Measurements from ENCODE around the gene RBMS2. TPM values are rescaled to one million over a fixed set of nuclear protein-coding genes. Genes with fewer than 3 reads are reported as not detected.
"Not testable (repeated sequence)": the region's sequence is repeated elsewhere in the genome, so short reads cannot be mapped to it uniquely, and the experiment has no call there.

Gene RBMS2, protein sequence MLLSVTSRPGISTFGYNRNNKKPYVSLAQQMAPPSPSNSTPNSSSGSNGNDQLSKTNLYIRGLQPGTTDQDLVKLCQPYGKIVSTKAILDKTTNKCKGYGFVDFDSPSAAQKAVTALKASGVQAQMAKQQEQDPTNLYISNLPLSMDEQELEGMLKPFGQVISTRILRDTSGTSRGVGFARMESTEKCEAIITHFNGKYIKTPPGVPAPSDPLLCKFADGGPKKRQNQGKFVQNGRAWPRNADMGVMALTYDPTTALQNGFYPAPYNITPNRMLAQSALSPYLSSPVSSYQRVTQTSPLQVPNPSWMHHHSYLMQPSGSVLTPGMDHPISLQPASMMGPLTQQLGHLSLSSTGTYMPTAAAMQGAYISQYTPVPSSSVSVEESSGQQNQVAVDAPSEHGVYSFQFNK
- 36.7 TPM for polyA plus RNA-seq (ENCODE audit: insufficient read length)
- long read RNA-seq, donor 1 = 0 reads
- long read RNA-seq, donor 2, full-length matches to known transcripts = 4 of 35 reads
- long read RNA-seq, donor 2, partial matches to known transcripts = 31 of 35 reads
- long read RNA-seq, donor 2, other reads (novel, unspliced or antisense) = 0 of 35 reads
- long read RNA-seq, donor 3, full-length matches to known transcripts = 3 of 3 reads
- long read RNA-seq, donor 3, partial matches to known transcripts = 0 of 3 reads
- long read RNA-seq, donor 3, other reads (novel, unspliced or antisense) = 0 of 3 reads
- long read RNA-seq, donor 4 = 0 reads
- long read RNA-seq, donor 5 = 0 reads
- long read RNA-seq, donor 6, full-length matches to known transcripts = 1 of 1 reads
- long read RNA-seq, donor 6, partial matches to known transcripts = 0 of 1 reads
- long read RNA-seq, donor 6, other reads (novel, unspliced or antisense) = 0 of 1 reads
- long read RNA-seq, donor 7, full-length matches to known transcripts = 3 of 4,517 reads
- long read RNA-seq, donor 7, partial matches to known transcripts = 3,998 of 4,517 reads
- long read RNA-seq, donor 7, other reads (novel, unspliced or antisense) = 516 of 4,517 reads
- long read RNA-seq, donor 8, full-length matches to known transcripts = 2 of 18 reads
- long read RNA-seq, donor 8, partial matches to known transcripts = 16 of 18 reads
- long read RNA-seq, donor 8, other reads (novel, unspliced or antisense) = 0 of 18 reads

DNA sequence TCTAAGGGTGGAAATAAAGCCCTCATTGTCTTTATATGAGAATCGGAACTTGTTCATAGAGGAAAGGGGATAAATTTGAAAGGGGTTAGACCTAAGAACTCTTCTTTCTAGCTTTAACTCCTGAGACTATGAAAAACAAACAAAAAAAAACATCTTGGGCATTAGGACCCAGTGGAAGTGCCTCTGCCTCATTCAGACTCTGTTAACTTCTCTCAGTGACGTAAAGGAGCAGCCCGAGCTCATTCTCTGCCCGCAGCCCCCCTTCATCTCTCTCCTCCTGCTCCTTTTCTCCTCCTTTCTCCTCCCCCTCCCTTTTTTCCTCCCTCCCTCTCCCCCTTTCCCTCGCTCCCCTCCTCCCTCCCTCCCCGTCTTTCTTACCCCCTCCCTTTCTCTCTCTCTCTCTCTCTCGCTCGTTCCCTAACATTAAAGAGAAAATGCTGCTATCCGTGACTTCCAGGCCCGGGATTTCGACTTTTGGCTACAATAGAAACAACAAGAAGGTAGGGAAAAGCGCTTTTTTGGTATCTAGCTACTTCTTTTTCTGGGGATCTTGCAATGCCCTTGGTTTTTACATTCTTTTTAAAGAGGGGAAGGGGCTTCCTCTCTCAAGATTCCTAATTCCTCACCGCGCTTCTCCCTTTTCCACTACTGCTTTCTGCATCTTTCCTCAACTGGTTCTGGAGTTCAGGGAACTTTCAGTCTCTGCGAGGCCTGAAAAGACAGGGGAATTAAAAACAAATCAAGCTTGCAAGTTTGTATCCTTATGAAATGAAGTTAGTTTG lies at the start of gene RBMS2:
TSS of gene RBMS2 (plus strand) at position 231 of the 782 bp plus-strand sequence. CDS start at position 435, 204 bp downstream.
- peak; percentile 91 for DNase-seq

DNA sequence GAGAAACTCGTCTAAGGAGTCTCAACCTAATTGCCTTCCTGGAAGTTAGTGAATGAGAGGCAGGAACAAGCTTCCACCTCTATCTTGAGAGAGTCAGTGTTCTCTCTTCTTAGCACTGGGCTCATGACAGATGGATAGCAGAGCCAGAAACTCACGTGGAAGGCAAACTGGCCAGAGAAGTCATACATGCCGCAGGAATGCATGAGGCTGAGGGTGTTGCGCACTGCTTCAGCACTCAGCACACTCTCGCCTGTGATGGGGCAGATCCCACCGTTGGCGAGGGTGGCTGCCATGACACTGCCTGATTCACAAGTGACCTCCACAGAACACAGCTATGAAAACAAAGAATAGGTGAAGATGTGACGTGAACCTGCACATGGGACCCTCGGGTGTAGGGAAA lies 47.2 kb upstream of the RBMS2 start:
- DNase-seq = no peak

DNA sequence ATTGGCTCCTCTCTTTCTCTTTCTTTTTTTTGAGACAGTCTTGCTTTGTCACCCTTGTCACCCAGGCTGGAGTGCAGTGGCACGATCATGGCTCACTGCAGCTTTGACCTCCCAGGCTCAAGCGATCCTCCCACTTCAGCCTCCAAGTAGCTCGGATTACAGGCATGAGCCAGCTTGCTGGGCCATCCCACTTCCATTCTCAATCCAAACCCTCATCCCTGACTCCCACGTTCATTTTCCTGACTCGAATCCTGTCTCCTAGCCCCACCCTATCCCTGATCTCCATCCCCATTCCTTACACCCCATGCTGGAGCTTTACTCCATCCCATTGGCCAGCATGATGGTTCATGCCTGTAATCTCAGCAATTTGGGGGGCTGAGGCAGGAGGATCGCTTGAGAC lies 45.5 kb upstream of the RBMS2 start:
- no peak for DNase-seq

DNA sequence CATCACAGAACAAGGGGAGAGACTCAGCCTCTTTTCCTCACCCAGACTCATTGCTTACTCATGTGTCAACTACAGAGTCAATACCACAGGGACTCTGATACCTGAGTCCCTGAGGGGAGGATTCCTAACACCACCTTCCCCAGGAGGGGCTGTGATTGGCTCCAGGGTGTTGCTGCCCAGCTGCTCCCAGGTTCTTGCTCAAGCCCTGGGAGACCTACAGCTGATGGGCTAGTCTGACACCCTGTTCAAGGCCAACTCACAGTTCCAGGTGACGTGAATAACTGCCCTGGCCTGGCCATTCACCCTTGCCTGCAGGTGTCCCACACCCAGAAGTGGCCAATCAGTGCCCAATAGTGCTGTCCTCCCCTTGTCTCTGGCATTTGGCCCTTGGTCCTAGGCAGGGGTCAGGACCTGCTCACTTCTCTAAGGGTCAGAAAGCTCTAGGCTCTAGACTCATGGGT lies 44.6 kb upstream of the RBMS2 start:
- no peak for DNase-seq

DNA sequence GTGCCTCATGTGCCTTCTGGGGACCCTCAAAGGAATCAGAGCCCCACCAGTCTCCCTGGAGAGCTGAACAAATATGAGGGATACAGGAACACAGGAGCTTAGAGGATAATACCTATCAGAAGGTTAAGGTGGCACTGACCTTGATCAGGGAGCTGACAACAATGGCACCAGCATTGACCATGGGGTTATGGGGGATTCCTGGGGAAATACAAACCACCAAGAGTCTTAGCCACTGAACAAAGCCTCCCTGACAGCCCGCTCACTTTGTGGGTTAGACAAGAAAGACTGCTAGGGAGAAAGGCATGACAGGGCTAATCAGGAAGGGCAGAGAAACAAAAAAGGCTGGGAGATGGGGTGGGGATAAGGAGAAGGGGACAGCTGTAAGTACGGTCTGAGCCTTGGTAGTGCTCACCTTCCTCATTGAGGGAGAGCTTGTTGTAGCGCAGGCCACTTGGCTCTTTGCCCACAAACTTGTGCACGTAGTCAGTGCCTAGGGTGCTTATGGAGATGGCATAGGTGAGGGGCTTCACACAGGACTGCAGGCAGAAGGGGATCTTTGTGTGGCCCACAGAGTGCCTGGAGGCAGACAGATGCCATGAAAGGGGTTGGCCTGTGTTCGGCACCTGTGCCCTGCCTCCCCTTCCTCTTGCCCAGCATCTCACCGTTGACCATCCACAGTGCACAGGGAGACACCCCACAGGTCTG lies 43.9 kb upstream of the RBMS2 start:
- no peak for DNase-seq

DNA sequence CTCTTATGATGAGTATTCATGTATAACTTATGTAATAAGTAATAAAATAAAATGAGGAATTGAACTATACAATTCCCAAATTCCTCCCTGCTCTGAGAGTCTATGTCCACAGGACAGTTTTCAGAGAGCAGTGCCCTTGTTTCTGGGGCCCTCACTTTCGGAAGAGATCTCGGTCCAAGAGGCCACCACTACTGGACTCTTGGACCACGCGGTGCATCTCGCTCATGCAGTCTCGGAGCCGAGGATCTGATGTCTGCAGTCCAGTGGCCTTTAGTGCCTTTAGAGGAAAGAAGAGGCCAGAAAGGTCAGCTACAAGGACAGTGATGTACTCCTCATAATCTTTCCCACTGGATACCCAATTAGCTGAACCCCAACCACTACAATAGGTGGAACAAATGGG lies 42.0 kb upstream of the RBMS2 start:
- no peak for DNase-seq

DNA sequence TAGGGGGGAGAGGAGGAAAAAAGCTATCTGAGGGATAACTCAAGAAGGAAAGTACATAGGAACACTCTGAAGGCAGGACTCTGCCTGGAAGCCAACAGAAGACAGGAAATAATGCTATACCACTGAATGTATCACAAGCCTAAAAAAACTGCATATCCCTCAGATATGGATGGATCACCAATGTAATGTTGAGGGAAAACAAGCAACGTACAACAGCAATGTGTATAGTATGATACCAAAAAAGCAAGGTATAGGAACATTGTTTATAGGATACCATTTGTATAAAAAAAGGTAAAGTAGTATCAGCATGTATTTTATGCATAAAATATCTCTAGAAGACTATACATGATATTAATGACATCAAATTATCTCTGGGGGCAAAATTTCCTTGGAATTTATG lies 37.1 kb upstream of the RBMS2 start:
- no peak for DNase-seq

DNA sequence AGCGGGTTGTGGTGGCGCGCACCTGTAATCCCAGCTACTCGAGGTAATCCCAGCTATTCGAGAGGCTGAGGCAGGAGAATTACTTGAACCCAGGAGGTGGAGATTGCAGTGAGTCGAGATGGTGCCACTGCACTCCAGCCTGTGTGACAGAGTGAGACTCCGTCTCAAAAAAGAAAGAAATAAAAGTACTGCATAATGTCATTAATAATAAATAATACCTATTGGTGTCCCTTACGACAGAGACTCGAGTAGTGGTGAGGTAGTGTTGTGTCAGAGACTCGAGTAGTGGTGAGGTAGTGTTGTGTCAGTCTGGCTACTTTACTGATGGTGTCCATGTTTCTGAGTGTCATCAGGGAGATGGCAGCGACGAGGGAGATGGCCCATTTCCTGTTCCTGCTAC lies 34.9 kb upstream of the RBMS2 start:
- DNase-seq = no peak

DNA sequence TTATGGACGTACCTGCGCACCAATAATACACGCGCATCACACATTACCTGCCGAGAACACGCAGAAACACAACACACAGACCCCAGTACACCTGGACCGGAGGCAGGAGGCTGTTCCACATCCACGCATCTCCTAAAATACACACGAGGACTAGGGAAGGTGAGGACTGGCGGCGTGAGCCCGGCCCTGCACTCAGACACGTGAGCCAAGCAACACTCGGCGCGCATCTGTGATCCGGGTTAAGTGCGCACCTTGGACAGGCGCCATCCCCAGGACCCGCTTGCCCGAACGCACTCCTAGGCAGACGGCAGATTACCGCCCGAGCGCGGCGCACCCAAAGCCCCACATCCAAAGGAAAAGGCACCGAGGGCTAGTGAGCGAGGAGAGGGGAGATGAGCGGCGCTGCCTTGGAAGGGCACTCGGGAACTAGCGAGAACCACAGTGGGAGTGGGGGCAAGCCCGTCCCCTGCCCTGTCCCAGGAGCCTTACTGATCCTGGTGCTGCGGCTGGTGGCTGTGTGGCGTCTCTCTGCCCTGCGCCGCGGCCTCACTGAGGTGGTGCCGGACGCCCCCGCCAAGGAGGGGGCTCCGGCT lies 34.1 kb upstream of the RBMS2 start:
- peak; percentile 31 for DNase-seq

DNA sequence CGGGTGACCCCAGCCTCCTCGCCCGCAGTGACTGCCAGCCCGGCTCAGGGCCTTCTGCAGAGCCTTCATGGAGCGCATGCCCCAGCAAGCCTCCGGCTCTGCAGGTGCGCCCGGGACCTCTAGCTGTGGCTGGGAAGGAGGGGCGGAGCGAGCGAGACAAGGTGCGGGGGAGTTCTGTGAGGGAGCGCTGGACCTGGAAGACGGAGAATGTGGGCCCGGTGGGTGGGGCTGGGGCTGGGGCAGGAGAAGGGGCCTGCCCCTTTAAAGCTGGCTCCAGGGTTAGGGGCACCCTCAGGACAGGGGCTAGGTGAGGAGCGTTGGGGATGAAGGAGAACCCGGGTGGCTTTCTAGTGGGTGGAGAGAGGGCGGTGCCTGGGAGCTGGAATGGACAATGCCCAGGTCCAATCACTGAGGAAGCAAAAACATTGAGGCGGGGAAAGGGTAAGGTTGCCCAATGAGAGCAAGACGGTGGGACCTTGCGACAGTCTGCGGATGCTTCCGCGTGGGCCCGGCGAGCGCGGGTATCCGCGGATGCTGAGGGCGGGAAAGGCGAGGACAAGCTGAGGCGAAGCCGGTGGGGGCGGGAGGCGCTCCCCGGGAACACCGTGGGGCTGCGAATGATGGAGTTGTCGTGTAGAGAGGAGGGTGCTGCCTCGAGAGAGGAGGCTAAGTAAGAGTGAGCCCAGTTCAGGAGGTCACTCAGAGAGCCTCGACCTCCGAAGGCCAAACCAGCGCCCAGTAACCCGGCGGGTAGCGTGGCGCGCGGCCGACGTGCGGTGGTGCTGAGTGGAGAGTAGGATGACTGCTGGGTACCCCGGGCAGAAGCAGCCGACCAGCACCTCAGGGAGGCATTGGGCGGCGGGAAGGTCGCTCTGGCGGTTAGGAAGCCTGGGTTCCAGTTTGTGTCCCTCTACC lies 33.3 kb upstream of the RBMS2 start, which contains the start of gene GLS2:
TSS of gene GLS2 (minus strand) at position 121 of the 915 bp plus-strand sequence. CDS start at position 78, 43 bp downstream.
- DNase-seq = peak; percentile 76

DNA sequence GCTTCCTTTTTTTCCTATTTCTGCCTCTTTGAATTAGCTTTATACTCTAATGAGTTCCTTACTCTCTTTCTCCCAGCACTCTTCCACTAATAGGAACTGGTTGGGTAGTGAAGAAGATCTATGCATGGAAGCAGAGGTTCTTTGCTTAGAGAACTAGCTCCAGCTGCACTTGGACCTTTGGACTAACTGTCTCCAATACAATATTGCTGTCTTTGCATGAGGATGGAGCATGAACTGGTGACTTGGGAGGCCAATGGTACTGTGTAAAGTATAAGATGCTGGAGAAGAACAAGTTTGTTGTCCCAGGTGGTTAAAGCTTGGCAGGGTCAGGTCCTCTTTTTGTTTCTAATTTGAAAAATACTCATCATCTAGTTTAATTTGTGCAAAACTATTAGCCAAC lies 31.3 kb upstream of the RBMS2 start:
- DNase-seq = no peak

DNA sequence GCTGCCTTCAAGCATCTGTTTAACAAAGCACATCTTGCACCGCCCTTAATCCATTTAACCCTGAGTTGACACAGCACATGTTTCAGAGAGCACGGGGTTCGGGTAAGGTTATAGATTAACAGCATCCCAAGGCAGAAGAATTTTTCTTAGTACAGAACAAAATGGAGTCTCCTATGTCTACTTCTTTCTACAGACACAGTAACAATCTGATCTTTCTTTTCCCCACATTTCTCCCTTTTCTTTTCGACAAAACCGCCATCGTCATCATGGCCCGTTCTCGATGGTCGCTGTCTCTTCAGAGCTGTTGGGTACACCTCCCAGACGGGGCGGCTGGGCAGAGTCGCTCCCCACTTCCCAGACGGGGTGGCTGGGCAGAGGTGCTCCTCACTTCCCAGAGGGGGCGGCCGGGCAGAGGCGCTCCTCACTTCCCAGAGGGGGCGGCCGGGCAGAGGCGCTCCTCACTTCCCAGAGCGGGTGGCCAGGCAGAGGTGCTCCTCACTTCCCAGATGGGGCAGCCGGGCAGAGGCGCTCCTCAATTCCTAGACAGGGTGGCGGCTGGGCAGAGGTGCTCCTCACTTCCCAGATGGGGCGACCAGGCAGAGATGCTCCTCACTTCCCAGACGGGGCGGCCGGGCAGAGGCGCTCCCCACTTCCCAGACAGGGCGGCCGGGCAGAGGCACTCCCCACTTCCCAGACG lies 28.1 kb upstream of the RBMS2 start:
- DNase-seq = not testable (repeated sequence)

DNA sequence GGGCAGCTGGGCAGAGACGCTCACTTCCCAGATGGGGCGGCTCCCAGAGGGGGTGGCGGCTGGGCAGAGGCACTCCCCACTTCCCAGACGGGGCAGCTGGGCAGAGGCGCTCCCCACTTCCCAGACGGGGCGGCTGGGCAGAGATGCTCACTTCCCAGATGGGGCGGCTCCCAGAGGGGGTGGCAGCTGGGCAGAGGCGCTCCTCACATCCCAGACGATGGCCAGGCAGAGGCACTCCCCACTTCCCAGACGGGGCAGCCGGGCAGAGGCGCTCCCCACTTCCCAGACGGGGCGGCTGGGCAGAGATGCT lies 27.6 kb upstream of the RBMS2 start:
- not testable (repeated sequence) for DNase-seq

DNA sequence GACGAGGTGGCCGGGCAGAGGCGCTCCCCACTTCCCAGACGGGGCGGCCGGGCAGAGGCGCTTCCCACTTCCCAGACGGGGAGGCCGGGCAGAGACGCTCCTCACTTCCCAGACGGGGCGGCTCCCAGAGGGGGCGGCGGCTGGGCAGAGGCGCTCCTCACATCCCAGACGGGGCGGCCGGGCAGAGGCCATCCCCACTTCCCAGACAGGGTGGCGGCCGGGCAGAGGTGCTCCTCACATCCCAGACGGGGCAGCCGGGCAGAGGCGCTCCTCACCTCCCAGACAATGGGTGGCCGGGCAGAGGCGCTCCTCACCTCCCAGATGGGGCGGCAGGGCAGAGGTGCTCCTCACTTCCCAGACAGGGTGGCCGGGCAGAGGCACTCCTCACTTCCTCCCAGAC lies 27.1 kb upstream of the RBMS2 start:
- DNase-seq = not testable (repeated sequence)

DNA sequence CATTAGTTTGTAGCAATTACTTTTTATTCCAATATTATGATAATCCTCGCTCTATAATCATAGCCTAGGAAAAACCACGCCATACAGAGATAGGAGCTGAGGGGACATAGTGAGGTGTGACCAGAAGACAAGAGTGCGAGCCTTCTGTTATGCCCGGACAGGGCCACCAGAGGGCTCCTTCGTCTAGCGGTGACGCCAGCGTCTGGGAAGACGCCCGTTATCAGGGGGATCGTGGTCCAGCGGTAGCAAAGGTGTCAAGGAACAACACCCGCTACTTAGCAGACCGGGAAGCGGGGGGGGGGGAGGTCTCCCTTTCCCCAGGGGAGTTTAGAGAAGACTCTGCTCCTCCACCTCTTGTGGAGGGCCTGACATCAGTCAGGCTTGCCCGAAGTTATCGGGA lies 24.9 kb upstream of the RBMS2 start:
- not testable (repeated sequence) for DNase-seq

DNA sequence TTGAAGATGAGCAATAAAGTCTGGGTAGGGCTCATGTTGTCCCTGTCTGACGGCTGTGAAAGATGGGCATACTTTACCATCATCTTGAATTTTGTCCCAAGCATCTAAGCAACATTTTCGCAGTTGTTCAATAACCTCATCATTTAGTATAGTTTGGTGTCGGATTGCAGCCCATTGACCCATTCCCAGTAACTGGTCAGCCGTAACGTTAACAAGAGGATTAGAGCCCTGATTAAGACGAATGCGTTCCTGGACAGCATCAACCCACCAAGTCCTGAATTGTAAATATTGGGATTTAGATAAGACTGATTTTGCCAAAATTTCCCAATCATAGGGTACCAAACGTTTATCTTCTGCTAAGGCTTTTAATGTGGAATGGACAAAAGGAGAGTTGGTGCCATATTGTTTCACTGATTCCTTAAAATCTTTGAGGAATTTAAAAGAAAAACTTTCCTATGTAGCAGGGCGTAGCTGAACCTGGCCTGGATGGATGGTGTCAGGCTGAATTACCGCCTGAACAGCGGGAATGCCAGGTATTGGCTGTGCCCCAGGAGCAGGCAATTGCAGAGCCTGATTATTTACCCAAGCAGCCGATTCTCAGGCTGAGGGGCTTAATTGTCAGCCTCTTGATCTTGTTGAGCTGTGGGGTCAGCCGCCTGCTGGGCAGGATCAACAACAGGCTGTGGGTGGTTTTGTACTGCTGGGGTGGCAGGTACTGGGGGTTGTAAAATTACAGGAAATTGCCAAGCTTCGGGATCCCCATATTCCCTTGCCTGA lies 23.3 kb upstream of the RBMS2 start:
- not testable (repeated sequence) for DNase-seq

DNA sequence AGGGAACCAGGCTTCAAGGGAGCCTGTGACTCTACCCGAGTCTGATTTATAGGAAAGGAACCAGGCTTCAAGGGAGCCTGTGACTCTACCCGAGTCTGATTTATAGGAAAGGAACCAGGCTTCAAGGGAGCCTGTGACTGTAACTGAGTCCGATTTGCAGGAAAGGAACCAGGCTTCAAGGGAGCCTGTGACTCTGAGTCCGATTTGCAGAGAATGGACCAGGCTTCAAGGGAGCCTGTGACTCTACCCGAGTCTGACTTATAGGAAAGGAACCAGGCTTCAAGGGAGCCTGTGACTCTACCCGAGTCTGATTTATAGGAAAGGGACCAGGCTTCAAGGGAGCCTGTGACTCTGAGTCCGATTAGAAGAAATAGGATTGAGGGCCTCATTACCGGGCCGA lies 22.2 kb upstream of the RBMS2 start:
- DNase-seq = not testable (repeated sequence)

DNA sequence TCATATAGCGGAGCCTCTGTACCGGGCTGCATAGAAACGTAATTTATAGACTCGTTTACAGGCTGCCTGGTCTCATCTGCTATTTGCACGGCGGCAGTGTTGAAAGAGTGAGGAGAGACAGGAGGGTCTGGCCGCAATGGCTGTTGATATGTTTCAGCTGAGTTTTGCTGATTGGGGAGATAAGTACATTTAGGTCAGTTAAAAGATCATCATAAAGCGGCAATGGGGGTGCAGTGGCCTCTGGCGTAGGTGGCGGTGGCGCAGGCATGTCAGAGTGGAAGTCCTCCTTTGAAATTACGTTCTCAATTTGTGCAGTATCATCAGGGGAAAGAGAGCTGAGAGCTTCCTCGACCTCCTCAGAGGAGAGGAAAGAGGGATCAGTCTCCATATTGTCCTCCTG lies 21.7 kb upstream of the RBMS2 start:
- not testable (repeated sequence) for DNase-seq
